C1 segment of cervical spinal cord (tissue), 14 donors: ENCODE results near the gene GMNC.

Experiments
- DNase-seq, 14 donors: peaks; one replicate each; lab custom pipeline; 2025; lab: John Stamatoyannopoulos, UW

GMNC gene

GRCh38 chr3:190849607-190850006 is 12.9 kb downstream of the GMNC start:
- no peak for DNase-seq

- no peak for DNase-seq
Measured at GRCh38 chr3:190848870-190849269, 13.6 kb downstream of the GMNC start.

- DNase-seq, result no peak
Measured at GRCh38 chr3:190847436-190847835, 15.1 kb downstream of the GMNC start.

GRCh38 chr3:190840146-190840545 is 22.3 kb downstream of the GMNC start:
- no peak for DNase-seq

- DNase-seq, result no peak
Measured at GRCh38 chr3:190831225-190831624, 31.3 kb downstream of the GMNC start.

GRCh38 chr3:190830031-190830430 is 32.5 kb downstream of the GMNC start:
- no peak for DNase-seq

- peak in 1 of 14 donors; percentile 1 for DNase-seq
Measured at GRCh38 chr3:190826018-190826417, 36.5 kb downstream of the GMNC start.

- no peak for DNase-seq
Measured at GRCh38 chr3:190825386-190826016, 37.0 kb downstream of the GMNC start.

- peak in 7 of 14 donors; percentile 2 to 41 (median 12) for DNase-seq
Measured at GRCh38 chr3:190811775-190812480, 50.6 kb downstream of the GMNC start.

- no peak for DNase-seq
Measured at GRCh38 chr3:190810957-190811356, 51.5 kb downstream of the GMNC start.

- no peak for DNase-seq
Measured at GRCh38 chr3:190809351-190809750, 53.1 kb downstream of the GMNC start.

- DNase-seq, result peak in 2 of 14 donors; percentile 7 to 13
Measured at GRCh38 chr3:190807719-190808375, 54.6 kb downstream of the GMNC start.
